GM18498 (cell line): ENCODE data around the gene BEGAIN.
"Not testable (repeated sequence)": the region's sequence is repeated elsewhere in the genome, so short reads cannot be mapped to it uniquely, and the experiment has no call there.

Experiments used
- ATAC-seq: cut with Tn5 transposase; IDR thresholded peaks from one replicate; pipeline ENCODE4 v1.9.1; 2021; ENCODE audit warnings: mild to moderate bottlenecking, moderate library complexity; ENCODE audit not compliant: unreplicated experiment

Gene BEGAIN

GRCh38 chr14:100525615-100526014 lies 61.6 kb downstream of the BEGAIN start:
- ATAC-seq, result no peak

GRCh38 chr14:100524933-100525243 lies 62.3 kb downstream of the BEGAIN start:
- ATAC-seq, result no peak

GRCh38 chr14:100524233-100524932 lies 62.8 kb downstream of the BEGAIN start:
- ATAC-seq, result no peak

- ATAC-seq, result no peak
Observed at GRCh38 chr14:100523843-100524169, 63.4 kb downstream of the BEGAIN start.

- no peak for ATAC-seq
Observed at GRCh38 chr14:100523131-100523842, 63.9 kb downstream of the BEGAIN start.

GRCh38 chr14:100522616-100523099 lies 64.6 kb downstream of the BEGAIN start:
- ATAC-seq, result no peak

GRCh38 chr14:100506053-100506452 lies 81.2 kb downstream of the BEGAIN start:
- not testable (repeated sequence) for ATAC-seq

- ATAC-seq, result no peak
Observed at GRCh38 chr14:100504372-100505078, 82.7 kb downstream of the BEGAIN start.

- no peak for ATAC-seq
Observed at GRCh38 chr14:100503251-100503650, 84.0 kb downstream of the BEGAIN start.

- ATAC-seq, result no peak
Observed at GRCh38 chr14:100502622-100503220, 84.5 kb downstream of the BEGAIN start.

GRCh38 chr14:100500128-100500527 lies 87.1 kb downstream of the BEGAIN start:
- ATAC-seq, result no peak

GRCh38 chr14:100498068-100498467 lies 89.1 kb downstream of the BEGAIN start:
- no peak for ATAC-seq

- no peak for ATAC-seq
Observed at GRCh38 chr14:100495917-100496316, 91.3 kb downstream of the BEGAIN start.

- ATAC-seq, result no peak
Observed at GRCh38 chr14:100494645-100495044, 92.6 kb downstream of the BEGAIN start.

GRCh38 chr14:100490252-100490651 lies 97.0 kb downstream of the BEGAIN start:
- ATAC-seq, result no peak

- no peak for ATAC-seq
Observed at GRCh38 chr14:100488057-100488456, 99.2 kb downstream of the BEGAIN start.

GRCh38 chr14:100487304-100487703 lies 99.9 kb downstream of the BEGAIN start:
- ATAC-seq, result no peak
